Right lobe of liver (tissue), 6 donors: Measurements from ENCODE around the gene HSPA12A. TPM values are rescaled to one million over a fixed set of nuclear protein-coding genes. Genes with fewer than 3 reads are reported as not detected.

Experiments
- ATAC-seq, 4 donors: fragments of 200-7000 bp; cut with Tn5 transposase; one replicate each; pipeline ENCODE4 v1.9.1; 2020; ENCODE audit warnings: mild to moderate bottlenecking in 4 of 4, moderate library complexity in 4 of 4
- DNase-seq, 3 donors: peaks; one replicate each; pipeline ENCODE4 v3.0.0-alpha.2; 2020
- H3K27ac ChIP-seq, 3 donors: fragments of 200-600 bp; one replicate each; pipeline ENCODE4 v1.8.0; 2022
- H3K27me3 ChIP-seq, 2 donors: fragments of 200-600 bp; one replicate each; pipeline ENCODE4 v1.8.0; 2022
- H3K36me3 ChIP-seq, 4 donors: fragments of 200-600 bp; sonication (generic) in 1 of 4; one replicate each; pipeline versions ENCODE4 v1.5.1 to v1.8.0; 2017 to 2022; ENCODE audit warnings: control low read depth in 1 of 4
- H3K4me1 ChIP-seq, 4 donors: fragments of 200-600 bp; sonication (generic) in 1 of 4; one replicate each; pipeline versions ENCODE4 v1.5.1 to v1.8.0; 2017 to 2022; ENCODE audit warnings: control low read depth in 1 of 4
- H3K4me3 ChIP-seq, 3 donors: fragments of 200-600 bp; one replicate each; pipeline ENCODE4 v1.8.0; 2022
- H3K9me3 ChIP-seq, 4 donors: fragments of 200-600 bp; sonication (generic) in 1 of 4; one replicate each; pipeline versions ENCODE4 v1.5.1 to v1.8.0; 2017 to 2022; ENCODE audit warnings: control low read depth in 1 of 4
- CTCF ChIP-seq, 4 donors: fragments of 200-600 bp in 3 of 4; fragments of 450-650 bp in 1 of 4; IDR thresholded peaks; one replicate each; pipeline versions ENCODE4 v1.5.1 to v1.8.0; 2016 to 2022; ENCODE audit warnings: antibody characterized with exemption in 4 of 4, mild to moderate bottlenecking in 2 of 4
- POLR2A ChIP-seq: fragments of 450-650 bp; IDR thresholded peaks from one replicate; pipeline ENCODE4 v1.6.1; 2017; ENCODE audit warnings: antibody characterized with exemption, mild to moderate bottlenecking
- WGBS: methylation state at CpG from one replicate; pipeline ENCODE4 v1.1.6; 2018; ENCODE audit warnings: low coverage, low lambda C conversion rate; ENCODE audit not compliant: insufficient coverage; ENCODE audit errors: missing lambda C conversion rate; 5-methylcytosine and 5-hydroxymethylcytosine counted together
- intact Hi-C, 2 donors: fragments of 100-400 bp; cut with DNase I; formaldehyde crosslinking; loops; one replicate each; pipeline versions ENCODE4 v1.11.2 to v1.14.1; 2022
- total RNA-seq, 6 experiments: library from RNA; depleted of rRNA in 2 of 6; stranded (reverse); fragments of >200 nt in 2 of 6; fragmentation: NEBNext Ultra II Directional in 3 of 6; extraction: Animal tissue kit (Norgen Biotek cat#: 25700) in 3 of 6; gene quantifications; one replicate each; pipeline versions ENCODE4 v1.1.0 to v1.2.4, GENCODE V29; 2016 to 2023
- donor health status: DM: no; HTN: yes; CAD: no.
- donor health status: DM: no; HTN: no; CAD: no.
- donor health status: DM: no; HTN: no; CAD: no.
- donor health status: DM: no; HTN: yes; CAD: no.
- donor health status: DM: no; HTN: yes; CAD: no.

Gene HSPA12A
- total RNA-seq, 6 experiments from 2014 or later, result 2.3 to 4.2 (median 2.9) TPM

- no peak overlapping the region for H3K27ac ChIP-seq
- TF ChIP-seq POLR2A, result no peak
- no peak for TF ChIP-seq CTCF (IDR thresholded peaks at IDR 0.05)
- intact Hi-C loops, result no loop called here
- H3K9me3 ChIP-seq, result no peaks in the 10 kb centered on the region
- 100% methylated on average over 1 of the region's 2 CpGs for WGBS
- no peaks in the 10 kb centered on the region for H3K4me1 ChIP-seq
- no peak overlapping the region for H3K4me3 ChIP-seq
- H3K36me3 ChIP-seq, result no peaks in the 10 kb centered on the region
- DNase-seq (no peak), ATAC-seq (no peak)
- H3K27me3 ChIP-seq, result no peaks in the 10 kb centered on the region
Measured at GRCh38 chr10:116668446-116668845, 73.9 kb downstream of the HSPA12A start.

- ATAC-seq, result no peak
- no peaks in the 10 kb centered on the region for H3K4me1 ChIP-seq
- intact Hi-C loops, result no loop called here
- H3K27ac ChIP-seq, result no peak overlapping the region
- H3K9me3 ChIP-seq, result no peaks in the 10 kb centered on the region
- H3K36me3 ChIP-seq, result no peaks in the 10 kb centered on the region
- H3K4me3 ChIP-seq, result no peak overlapping the region
- no peak for DNase-seq
- WGBS, result 85% methylated on average over 9 of the region's 9 CpGs
- no peaks in the 10 kb centered on the region for H3K27me3 ChIP-seq
- no peak for TF ChIP-seq CTCF (IDR thresholded peaks at IDR 0.05)
- no peak for TF ChIP-seq POLR2A
Measured at GRCh38 chr10:116668018-116668417, 74.3 kb downstream of the HSPA12A start.

GRCh38 chr10:116667484-116667883 lies 74.9 kb downstream of the HSPA12A start:
- intact Hi-C loops, result no loop called here
- H3K36me3 ChIP-seq, result no peaks in the 10 kb centered on the region
- no peaks in the 10 kb centered on the region for H3K4me1 ChIP-seq
- TF ChIP-seq POLR2A (no peak), CTCF (IDR thresholded peaks at IDR 0.05) (no peak)
- H3K27ac ChIP-seq, result no peak overlapping the region
- no peaks in the 10 kb centered on the region for H3K27me3 ChIP-seq
- no peak overlapping the region for H3K4me3 ChIP-seq
- no peaks in the 10 kb centered on the region for H3K9me3 ChIP-seq
- WGBS, result 60% methylated on average over 1 of the region's 3 CpGs
- ATAC-seq (no peak), DNase-seq (no peak)

GRCh38 chr10:116665541-116666125 lies 76.7 kb downstream of the HSPA12A start:
- TF ChIP-seq CTCF (IDR thresholded peaks at IDR 0.05) (no peak), POLR2A (no peak)
- H3K36me3 ChIP-seq, result no peaks in the 10 kb centered on the region
- intact Hi-C loops, result no loop called here
- no peak for ATAC-seq
- H3K27ac ChIP-seq, result no peak overlapping the region
- H3K9me3 ChIP-seq, result no peaks in the 10 kb centered on the region
- no peak overlapping the region for H3K4me3 ChIP-seq
- H3K4me1 ChIP-seq, result no peaks in the 10 kb centered on the region
- no peak for DNase-seq
- H3K27me3 ChIP-seq, result no peaks in the 10 kb centered on the region
- WGBS, result 52% methylated on average over 4 of the region's 13 CpGs

- Histone ChIP-seq H3K4me3 (no peak overlapping the region), H3K4me1 (no peaks in the 10 kb centered on the region), H3K9me3 (no peaks in the 10 kb centered on the region), H3K36me3 (no peaks in the 10 kb centered on the region), H3K27me3 (no peaks in the 10 kb centered on the region), H3K27ac (no peak overlapping the region)
- no peak for DNase-seq
- TF ChIP-seq POLR2A (no peak), CTCF (IDR thresholded peaks at IDR 0.05) (no peak)
- no peak for ATAC-seq
- intact Hi-C loops, result no loop called here
- 76% methylated on average over 5 of the region's 5 CpGs for WGBS
Measured at GRCh38 chr10:116664631-116665030, 77.7 kb downstream of the HSPA12A start.
